ENCODE data around the gene SCAMP4.

The SCAMP4 gene

GRCh38 chr19:1914826-1915341, 9.7 kb downstream of the SCAMP4 start:
- DNase-seq, result no peak

GRCh38 chr19:1917146-1917545, 11.9 kb downstream of the SCAMP4 start:
- DNase-seq, result no peak

- no peak for DNase-seq
These were observed 12.7 kb downstream of the SCAMP4 start for GRCh38 chr19:1917926-1918325.

DNA sequence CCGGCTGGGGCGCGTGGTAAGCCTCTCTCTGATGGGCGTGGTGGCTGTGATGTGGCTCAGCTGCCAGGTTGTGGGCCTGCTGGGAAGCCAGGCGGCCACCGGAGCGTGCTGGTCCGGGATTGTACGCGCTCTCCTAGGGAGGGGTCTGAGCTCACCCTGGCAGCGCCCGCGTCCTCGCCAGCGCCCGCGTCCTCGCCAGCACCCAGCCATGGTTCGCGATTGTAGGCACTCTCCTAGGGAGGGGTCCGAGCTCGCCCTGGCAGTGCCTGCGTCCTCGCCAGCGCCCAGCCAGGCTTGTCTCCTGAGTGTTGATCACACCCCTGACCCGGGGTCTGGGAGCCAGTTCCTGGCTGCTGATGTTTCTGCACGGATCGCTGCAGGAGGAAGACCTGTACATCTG, 13.8 kb downstream of the SCAMP4 start:
- no peak for DNase-seq

DNA sequence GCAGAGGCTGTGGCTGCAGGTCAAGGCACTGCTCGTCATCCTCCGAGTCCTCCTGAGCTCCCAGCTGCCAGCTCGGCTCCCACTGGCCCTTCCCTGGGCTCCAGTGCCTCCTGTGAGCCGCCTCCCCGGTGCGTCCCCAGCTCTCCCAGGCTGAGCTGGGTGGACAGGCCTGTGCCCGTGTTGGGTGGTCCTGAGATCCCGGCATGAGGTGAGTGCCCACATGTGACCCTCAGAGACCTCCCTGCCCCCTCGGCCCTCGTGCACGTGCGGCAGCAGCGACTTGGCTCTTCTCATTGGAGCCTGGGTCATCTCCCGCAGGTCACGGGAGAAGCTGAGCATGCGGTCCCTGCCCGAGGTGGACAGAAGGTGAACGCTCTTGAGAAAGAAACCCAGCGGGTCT, 15.4 kb downstream of the SCAMP4 start:
- DNase-seq, result no peak

GRCh38 chr19:1921326-1921725, 16.1 kb downstream of the SCAMP4 start:
- DNase-seq, result no peak

GRCh38 chr19:1921825-1922224, 16.6 kb downstream of the SCAMP4 start:
- DNase-seq, result no peak

GRCh38 chr19:1922803-1923202, 17.6 kb downstream of the SCAMP4 start:
- no peak for DNase-seq

GRCh38 chr19:1923319-1923718, 18.1 kb downstream of the SCAMP4 start:
- no peak for DNase-seq

DNA sequence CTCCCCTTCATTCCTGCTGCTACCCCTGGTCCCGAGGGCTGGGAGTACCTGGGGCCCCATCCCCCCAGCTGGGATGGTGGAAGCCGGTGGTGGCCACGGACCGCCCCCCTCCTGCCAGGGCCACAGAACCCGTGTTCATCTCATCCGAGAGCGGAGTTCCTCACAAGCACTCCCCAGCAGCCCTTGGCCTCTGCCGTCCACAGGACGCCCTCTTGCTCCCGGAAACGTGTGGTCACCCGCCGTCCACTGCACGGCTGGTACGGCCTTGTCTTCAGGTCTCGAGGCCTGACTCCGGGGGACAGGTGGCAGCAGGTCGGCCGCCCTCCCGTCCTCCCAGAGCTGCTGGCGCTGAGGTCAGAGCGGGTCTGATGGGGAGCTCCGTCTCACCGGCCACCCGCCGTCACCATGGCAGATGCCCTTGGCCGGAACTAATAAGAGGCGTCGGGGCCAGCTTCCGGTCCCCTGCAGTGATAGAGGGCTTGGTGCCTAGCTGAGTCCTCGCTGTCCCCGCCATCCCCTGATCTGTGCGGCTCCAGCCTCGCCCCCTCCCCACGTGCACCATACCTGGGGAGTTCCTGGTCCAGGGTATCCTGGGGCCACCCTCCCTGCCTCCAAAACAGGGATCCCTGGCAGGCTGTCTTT, 19.2 kb downstream of the SCAMP4 start:
- DNase-seq, result no peak

DNA sequence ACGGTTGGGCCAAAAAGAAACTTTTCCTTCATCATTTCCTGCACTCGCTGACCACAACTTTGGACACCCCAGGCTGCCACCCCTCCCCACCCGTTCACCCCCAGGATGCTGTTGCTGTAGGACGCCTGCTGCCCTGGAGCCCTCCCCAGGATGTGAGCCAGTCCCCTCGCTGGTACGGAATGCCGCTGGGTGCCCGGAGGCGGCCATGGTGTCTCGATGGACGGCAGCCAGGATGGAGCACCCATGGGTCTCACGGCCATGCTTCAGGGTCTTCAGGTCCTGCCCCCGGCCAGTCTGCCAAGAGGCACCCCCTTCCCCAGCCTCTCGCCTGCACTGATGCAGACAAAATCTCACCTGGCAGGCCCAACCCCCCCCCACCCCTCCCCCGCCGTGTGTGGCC, 20.3 kb downstream of the SCAMP4 start:
- DNase-seq, result no peak

DNA sequence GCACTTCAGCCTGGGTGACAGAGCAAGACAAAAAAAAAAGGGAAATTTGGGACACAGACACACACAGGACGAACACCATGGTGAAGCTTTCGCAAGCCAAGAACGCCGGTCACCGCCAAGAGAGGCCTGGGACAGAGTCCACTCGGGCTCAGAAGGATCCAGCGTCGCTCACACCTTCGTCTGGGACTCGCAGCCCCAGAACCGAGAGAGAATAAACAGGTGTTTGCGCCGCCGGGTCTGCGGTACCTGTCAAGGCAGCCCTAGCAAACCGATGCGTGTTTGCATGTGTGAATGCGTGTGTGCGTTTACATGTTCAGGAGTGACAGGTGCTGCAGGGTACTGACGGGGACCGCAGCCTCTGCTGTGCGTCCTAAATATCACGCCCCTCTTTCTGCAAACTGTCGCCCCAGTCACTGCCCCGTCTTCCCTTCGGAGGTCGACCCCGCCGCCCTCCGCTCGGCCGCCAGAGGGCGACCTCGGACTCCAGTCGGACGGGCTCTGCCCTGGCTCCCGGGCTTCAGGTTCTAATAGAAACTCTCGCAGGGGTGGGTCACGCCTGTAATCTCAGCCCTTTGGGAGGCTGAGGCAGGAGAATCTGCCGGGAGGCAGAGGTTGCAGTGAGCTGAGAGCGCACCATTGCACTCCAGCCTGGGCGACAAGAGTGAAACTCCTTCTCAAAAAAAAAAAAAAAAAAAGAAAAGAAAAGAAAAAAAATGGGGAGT, 24.0 kb downstream of the SCAMP4 start:
- DNase-seq, result peak; percentile 77

GRCh38 chr19:1931445-1931844, 26.2 kb downstream of the SCAMP4 start:
- no peak for DNase-seq

DNA sequence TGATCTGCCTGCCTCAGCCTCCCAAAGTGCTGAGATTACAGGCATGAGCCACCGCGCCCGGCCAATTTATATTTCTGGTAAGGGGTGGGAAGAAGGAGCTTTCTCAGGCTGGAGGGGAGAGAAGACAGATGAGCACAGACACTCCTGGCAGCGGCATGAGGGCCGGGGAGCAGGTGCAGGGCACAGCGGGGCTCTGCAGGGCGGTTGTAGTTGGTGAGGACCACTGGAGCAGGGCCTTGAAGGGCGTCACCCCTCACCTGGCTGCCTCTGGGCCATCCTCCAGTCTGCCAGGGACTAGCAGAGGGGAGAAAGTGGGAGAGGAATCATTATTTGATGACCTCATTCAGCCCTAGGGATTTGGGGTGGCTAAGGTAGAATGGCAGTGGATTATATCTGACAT, 27.2 kb downstream of the SCAMP4 start:
- DNase-seq, result no peak

DNA sequence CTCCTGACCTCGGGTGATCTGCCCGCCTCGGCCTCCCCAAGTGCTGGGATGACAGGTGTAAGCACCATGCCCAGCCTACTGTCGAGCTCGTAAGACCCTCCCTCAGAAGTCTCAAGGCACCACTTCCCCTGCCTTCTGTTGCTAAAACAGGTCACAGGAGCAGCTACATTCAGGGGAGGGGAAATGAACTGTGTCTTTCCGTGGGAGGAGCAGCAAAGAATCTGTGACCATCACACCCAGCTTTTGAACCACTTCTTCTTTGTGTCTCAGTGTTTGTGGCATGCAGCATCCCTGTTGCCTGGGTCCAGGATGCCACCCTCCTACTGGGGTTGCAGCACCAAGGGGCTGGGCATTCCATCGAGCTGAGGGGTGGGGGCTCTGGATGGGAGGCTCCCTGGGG, 28.0 kb downstream of the SCAMP4 start:
- DNase-seq, result no peak

GRCh38 chr19:1933942-1934341, 28.7 kb downstream of the SCAMP4 start:
- DNase-seq, result no peak

DNA sequence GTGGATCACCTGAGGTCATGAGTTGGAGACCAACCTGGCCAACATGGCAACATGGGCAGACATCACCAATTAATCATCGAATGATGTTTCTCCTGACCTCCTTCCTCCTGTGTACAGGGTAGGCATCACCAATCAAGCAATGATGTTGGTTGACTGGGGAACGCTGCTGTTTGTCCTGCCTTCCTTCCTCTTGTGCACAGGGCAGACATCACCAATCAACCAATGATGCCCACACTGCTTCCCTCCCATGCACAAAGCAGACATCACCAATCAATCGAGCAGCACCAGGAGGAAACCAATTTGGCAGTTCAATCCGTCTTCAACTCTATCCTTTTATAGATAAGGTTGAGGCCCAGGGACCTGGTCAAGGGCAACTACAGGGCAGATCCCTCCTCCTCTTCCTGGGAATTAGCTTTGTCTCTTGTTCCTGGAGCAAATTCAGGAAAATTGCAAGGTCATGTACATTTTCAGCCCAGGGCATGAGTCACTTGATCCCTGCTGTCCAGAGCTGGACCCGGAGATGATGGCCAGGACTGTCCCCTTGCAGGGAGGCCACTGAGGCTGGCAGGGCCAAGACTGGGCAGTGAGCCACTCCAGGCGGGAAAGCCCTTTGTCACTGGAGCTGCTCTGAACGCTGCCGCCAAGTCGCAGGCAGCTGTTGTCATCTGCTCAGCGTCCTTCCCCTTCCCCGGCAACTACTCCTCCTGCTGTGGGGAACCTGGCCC, 30.4 kb downstream of the SCAMP4 start:
- peak; percentile 56 for DNase-seq

GRCh38 chr19:1936430-1936829, 31.2 kb downstream of the SCAMP4 start:
- DNase-seq, result no peak

- no peak for DNase-seq
These were observed 31.9 kb downstream of the SCAMP4 start for GRCh38 chr19:1936916-1937610.

GRCh38 chr19:1938071-1938470, 32.9 kb downstream of the SCAMP4 start:
- no peak for DNase-seq

DNA sequence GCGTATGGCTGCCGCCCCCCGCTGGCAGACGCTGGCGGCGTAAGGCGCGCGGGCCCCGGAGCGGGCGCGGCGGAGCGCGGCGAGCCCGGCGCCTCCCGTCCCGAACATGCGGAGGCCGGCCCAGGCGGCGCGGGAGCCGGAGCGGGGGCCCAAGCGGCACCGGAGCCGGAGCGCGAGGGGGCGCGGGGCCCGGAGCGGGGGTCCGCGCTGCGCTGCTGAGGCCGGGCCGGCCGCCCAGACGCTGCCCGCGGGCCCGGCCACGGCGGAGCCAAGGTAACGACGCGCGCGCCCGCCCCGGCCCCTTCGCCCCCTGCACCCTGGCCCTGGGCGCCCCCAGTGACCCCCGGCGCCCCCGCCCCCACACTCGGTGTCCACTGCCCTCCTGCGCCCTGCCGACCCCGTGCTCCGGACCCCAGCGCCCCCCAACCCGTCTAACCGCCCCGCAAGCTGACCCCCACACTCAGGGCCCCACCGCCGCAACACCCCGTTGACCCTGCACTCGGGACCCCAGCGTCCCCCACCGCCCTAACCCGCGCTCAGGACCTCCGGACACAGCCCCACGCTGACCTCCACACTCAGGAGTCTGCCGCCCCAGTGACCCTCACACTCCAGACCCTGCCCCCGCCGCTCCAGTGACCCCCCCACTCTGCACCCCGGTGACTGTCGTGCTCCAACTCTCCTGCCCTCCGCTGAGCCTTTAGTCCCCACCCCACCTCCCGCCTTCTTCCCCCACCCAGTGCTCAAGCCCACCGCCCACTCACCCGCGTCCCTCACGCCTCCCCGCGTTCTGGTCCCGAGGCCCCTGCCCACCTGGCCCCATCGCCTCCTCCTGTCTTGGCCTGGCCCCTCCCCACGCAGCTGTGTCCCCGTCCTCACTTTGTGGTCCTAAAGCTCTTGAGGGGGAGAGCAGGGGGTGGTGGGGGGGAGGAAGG, 36.2 kb downstream of the SCAMP4 start, which contains the start of gene CSNK1G2:
TSS of gene CSNK1G2 (plus strand) at position 27 of the 932 bp plus-strand sequence. CDS start 28,601 bp downstream, outside the sequence.
- no peak for DNase-seq

Data from right hindlimb (tissue), 1 donor.